HS-5 (cell line): ENCODE data around the gene MME.
"Not testable (repeated sequence)": the region's sequence is repeated elsewhere in the genome, so short reads cannot be mapped to it uniquely, and the experiment has no call there.

Experiments used
- DNase-seq: peaks from one replicate; pipeline ENCODE4 v3.0.0-alpha.2; 2012; ENCODE audit warnings: low read depth

MME gene

GRCh38 chr3:155084567-155084966 is 4.4 kb downstream of the MME start:
- no peak for DNase-seq

GRCh38 chr3:155086051-155086450 is 5.9 kb downstream of the MME start:
- DNase-seq: no peak

- DNase-seq: no peak
These were observed 8.7 kb downstream of the MME start for GRCh38 chr3:155088706-155089345.

DNA sequence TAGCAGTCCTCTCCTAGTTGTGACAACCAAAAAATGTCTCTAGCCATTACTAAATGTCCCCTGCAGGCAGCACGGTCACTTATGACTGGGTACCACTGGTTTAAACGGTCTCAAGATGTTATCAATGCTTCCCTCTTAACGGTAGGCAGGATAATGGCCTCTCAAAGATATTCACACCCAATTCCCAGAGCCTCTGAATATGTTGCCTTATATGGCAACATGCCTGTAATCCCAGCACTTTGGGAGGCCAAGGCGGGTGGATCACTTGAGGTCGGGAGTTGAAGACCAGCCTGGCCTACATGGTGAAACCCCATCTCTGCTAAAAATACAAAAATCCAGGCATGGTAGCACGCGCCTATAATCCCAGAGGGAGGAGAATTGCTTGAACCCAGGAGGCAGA is 9.4 kb downstream of the MME start:
- DNase-seq: no peak

DNA sequence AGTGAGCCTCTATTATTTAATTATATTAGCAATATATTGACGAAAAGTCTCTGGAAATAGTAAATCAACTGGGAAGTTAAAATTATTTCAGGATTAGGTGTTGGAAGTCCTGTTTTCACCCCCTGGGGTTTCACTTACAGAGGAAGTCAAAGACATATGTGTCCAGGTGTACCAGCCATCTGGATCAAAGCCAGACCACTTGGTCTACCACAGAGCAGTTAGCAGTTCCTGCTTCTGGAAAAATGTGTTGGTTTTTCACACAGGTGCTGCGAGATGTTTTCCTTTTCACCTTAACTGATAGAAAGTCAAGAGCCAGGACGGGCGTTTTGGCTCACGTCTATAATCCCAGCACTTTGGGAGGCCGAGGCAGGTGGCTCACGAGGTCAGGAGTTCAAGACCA is 13.1 kb downstream of the MME start:
- no peak for DNase-seq

GRCh38 chr3:155096303-155097008 is 16.3 kb downstream of the MME start:
- DNase-seq: no peak

DNA sequence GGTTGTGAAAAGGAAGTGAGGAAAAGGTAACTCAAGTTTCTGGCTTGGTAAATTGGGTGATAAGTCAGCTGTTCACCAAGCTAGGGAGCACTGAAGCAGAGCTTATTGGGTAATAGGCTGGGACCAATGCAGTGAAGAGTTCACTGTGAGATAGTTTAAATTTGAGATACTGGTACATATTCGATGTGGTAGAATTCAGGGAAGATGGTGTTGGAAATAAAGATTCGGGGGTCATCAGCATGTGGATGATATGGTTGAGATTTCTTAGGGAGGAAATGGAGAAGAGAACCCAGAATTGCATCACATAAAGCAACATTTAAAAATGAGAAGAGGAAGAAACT is 16.9 kb downstream of the MME start:
- DNase-seq: no peak

DNA sequence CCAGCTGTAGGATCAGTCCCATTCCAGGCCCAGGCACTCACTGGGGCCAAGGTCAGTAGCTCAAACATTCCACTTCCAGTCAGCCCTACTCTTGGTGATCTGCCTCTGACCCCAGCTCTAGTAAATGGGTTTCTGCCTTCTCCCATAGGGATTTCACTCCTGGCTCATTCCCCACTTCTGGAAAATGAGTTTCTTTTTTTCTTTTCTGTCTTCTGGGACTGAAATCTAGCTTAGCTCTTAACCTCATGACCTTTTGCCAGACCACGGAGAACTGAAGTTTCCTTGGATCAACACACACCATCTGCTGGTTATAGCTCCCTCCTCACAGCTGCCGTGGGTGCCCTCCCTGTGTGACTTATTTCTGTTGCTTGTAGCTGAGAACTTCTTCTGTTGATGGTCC is 21.3 kb downstream of the MME start:
- DNase-seq: no peak

- DNase-seq: peak; percentile 80
These were observed 22.2 kb downstream of the MME start for GRCh38 chr3:155102329-155102728.

- no peak for DNase-seq
These were observed 23.6 kb downstream of the MME start for GRCh38 chr3:155103686-155104085.

GRCh38 chr3:155106119-155106518 is 26.0 kb downstream of the MME start:
- DNase-seq: no peak

- DNase-seq: no peak
These were observed 29.9 kb downstream of the MME start for GRCh38 chr3:155110022-155110421.

DNA sequence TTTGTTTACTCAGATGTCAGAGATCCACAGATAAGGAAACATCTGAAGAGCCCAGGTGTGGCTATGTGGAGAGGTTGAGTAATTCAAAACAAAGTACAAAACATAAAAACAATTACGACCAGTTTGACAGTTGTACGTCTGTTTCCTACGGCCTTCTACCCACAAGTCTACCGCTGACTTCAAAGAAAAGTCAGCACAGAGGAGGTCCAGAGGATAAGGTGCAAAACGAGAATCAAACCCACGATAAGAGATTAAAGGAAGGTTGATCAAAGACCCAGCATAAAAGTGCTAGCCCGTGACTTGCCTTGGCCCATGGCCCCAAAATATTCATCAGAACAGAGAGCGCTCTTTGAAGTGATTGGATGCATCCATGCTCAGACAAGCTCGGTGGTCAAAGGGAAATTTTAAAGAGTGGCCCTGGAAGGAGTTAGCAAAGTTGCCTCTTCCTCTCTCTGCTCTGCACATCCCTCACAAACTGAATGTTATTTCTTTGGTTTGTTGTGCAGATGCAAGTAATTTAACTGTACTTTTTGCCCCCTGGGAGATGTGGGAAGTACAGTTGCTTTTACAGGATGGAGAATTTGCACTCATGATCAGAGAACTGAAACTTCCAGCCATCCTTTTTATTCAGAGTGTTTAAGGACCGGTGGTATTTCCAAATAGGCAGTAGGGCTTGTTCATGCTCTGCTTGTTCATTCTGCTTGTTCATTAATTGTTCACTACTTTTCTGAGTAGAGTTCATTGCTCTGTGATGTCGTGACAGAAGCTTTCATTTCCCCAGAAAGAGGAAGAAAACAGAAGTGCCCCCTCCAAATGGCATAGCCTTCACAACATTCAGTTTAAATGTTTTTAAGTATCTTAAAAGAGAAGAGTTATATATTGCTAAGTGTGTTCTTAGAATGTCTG is 31.1 kb downstream of the MME start:
- no peak for DNase-seq

- no peak for DNase-seq
These were observed 31.9 kb downstream of the MME start for GRCh38 chr3:155111971-155112370.

GRCh38 chr3:155112661-155113389 is 32.7 kb downstream of the MME start:
- no peak for DNase-seq

GRCh38 chr3:155124745-155125144 is 44.6 kb downstream of the MME start:
- DNase-seq: not testable (repeated sequence)

DNA sequence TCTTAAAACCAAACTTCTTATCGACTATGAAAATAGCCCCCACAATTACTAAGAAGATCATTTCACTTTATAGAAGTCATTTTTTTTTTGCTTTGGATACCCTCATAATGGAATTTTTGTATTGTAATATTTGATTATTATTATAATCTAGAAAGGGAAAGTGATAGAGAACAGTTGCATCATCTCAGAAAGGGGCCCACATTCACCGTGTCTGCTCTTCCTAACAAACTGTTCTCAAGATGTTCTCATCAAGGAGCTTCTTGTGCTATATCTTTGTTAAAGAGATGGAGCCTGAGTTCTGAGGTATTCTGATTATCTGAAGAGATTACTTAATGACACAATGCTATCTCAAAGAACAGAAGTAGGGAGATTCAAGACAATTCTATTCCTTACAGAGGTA is 49.3 kb downstream of the MME start:
- DNase-seq: no peak

DNA sequence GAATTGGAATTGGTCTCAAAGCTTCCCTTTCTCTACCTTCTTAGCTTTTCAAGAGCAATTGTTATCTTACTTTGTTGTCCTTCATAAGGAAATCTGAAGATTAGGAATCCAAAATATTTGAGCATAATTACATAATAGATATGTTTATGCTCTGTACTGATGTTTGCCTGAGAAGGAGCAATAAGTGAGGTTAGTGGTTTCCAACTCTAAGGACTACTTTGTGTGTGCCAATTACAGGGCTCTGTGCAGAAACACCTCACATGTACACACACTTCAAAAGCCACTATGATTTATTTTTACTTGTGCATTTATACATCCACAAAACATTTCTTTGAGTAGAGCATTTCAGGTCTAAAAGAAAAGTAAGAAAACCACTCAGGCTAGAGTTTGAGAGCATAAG is 49.9 kb downstream of the MME start:
- DNase-seq: no peak

DNA sequence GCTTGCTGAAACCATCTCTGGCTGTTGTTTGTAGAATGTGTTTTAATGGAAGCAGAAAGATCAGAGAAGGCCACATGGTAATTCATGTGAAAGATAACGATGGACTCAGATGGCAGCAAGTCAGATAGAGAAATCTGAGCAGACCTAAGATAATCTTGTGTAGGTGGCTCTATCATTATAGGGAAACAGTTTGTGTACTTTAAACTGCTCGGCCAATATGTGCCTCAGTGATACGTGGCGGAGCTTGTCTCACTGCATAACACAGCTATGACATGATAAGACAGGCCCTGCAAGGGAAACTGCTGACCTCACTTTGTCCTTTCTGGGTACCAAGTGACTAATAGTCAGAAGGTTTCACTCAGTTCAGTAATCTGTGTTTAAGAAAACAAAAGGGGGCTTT is 51.0 kb downstream of the MME start:
- peak; percentile 9 for DNase-seq

DNA sequence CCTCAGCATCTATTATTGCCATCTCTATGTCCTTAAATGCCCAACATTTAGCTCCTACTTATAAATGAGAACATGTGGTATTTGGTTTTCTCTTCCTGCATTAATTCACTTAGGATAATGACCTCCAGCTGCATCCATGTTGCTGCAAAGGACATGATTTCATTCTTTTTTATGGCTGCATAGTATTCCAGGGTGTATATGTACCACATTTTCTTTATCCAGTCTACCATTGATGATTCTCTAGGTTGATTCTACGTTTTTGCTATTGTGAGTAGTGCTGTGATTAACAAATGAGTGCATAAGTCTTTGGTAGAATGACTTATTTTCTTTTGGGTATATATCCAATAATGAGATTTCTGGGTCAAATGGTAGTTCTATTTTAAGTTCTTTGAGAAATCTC is 54.2 kb downstream of the MME start:
- not testable (repeated sequence) for DNase-seq

DNA sequence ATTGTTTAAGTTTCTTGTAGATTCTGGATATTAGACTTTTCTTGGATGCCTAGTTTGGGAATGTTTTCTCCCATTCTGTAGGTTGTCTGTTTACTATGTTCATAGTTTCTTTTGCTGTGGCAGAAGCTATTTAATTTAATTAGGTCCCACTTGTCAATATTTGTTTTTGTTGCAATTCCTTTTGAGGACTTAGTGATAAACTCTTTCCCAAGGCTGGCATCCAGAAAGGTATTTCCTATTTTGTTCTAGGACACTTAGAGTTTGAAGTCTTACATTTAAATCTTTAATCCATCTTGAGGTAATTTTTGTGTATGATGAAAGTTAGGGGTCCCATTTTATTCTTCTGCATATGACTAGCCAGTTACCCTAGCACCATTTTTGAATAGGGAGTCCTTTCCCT is 54.9 kb downstream of the MME start:
- DNase-seq: no peak

DNA sequence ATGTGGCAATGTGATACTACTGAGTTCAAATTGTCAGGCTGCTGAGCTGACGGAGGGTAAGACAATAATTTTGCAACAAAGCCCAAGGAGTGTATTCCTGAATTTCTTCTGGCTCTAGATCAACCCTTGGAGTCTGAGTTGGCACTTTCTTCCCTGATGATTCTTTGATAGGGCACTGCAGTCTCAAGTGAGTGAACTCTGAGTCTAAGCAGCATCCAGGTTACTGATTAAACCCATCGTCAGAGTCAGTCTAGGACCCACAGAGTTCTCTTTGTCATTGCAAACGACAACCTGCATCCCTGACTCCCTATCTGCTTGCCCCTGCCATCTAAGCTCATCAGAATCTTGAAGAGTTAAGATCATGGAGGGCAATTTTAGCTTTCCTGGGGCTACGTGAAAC is 58.6 kb downstream of the MME start:
- no peak for DNase-seq
